Cardiac fibroblast (primary cell): Measurements from ENCODE around the gene PTBP3.

Experiments
- DNase-seq, 2 donors: peaks; one replicate each; pipeline versions ENCODE4 v3.0.0 to v3.0.0-alpha.2; 2010; ENCODE audit warnings: low read depth in 2 of 2
- H3K4me3 ChIP-seq, 2 donors: replicated peaks in 1 of 2; 1 replicate in 1 of 2; 2 replicates in 1 of 2; pipeline ENCODE4 v1.5.1; 2011; ENCODE audit warnings: low read depth in 2 of 2, low read length in 2 of 2, mild to moderate bottlenecking in 2 of 2, moderate library complexity in 1 of 2
- CTCF ChIP-seq: IDR thresholded peaks from one replicate; pipeline ENCODE4 v1.5.1; 2011; ENCODE audit warnings: low read depth, mild to moderate bottlenecking, low read length, inconsistent platforms

The PTBP3 gene

DNA sequence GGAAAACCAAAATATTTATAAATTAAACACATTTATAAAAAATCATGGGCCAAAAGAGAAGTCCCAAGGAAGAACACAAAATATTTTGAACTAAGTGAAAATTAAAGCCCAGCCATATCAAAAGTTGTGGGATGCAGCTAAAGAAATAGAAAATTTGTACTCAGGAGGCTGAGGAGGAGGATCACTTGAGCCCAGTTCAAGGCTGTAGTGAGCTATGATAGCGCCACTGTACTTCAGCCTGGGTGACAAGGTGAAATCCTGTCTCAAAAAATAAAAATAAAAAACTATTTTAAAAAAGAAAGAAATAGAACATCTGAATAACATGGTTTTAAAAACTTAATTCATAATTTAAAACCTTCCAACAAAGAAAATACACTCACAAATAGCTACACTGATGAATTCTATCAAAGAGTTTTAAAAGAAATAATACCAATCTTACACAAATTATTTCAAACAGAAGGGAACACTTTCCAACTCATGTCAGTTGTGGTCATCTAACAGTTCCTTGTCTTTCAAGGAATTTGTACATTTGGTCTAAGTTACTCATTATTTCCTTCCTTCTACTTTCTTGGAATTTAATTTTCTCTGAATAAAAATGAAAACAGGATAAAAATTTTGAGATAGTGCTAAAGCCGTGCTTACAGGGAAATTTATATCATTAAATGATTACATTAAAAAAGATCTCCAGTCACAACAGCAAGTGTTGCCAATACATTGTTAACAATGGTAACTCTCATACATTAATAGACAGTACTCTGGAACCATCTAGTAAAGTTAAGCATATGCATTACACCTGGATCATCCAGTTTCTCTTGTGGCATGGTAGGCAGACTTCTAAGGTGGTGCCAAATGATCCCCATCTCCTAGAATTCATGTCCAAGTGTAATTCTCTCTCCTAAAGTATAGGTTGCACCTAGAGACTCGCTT, 17.8 kb downstream of the PTBP3 start:
- no peak for TF ChIP-seq CTCF
- no peak overlapping the region for H3K4me3 ChIP-seq
- peak in 1 of 2 donors; percentile 36 for DNase-seq

DNA sequence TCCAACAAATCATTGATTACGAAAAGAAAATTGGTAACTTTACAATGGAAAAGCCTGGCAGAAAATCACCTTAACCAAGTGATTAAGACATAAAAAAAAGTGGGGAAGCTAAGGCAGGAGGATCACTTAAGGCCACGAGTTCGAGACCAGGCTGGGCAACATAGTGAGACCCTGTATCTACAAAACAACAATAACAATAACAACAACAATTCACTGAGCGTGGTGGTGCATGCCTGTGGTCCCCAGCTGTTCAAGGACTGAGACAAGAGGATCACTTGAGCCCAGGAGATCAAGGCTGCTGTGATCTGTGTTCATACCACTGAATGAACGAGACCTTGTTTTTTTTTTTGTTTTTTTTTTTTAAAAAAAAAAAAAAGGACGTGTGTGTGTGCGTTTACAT, 21.3 kb downstream of the PTBP3 start:
- no peak for TF ChIP-seq CTCF
- no peak for DNase-seq
- no peak overlapping the region for H3K4me3 ChIP-seq

- no peak overlapping the region for H3K4me3 ChIP-seq
- TF ChIP-seq CTCF = no peak
- DNase-seq = no peak
These were observed 21.9 kb downstream of the PTBP3 start for GRCh38 chr9:112311497-112311896.

GRCh38 chr9:112310826-112311225, 22.6 kb downstream of the PTBP3 start:
- DNase-seq = no peak
- H3K4me3 ChIP-seq = no peak overlapping the region
- TF ChIP-seq CTCF = no peak

DNA sequence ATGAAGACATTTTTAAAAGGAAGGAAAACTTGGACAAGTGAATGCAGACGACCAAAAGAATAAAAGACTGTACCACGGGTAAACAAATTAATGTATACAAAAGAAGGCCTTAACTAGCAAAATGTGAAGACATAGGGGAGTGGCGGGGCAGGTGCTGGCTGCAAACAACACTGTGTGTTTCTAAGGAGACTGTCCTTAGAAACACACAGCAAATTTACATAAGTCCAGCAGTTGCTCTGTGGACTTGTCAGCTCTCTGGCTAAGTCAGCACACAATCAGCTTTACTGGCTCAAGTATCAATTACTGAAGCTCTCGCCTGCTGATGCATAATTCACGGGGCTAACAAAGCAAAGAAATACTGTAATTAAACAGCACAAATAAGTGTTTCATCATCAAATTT, 24.8 kb downstream of the PTBP3 start:
- DNase-seq = no peak
- no peak overlapping the region for H3K4me3 ChIP-seq
- no peak for TF ChIP-seq CTCF

DNA sequence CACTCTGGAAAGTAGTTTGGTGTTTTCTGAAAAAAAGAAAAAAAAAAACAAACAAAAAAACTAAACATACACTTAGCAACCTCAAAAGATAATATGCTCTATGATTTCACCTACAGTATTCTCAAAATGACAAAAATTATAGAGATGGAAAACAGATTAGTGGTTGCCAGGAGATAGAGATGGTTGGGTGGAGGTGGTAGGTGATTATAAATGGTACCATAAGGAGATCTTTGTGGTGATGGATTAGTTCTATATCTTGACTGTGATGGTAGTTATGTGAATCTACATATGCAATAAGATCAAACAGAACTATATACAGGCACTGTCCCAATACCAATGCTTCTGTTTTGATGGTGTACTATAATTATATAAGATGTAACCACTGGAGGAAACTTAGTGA, 32.0 kb downstream of the PTBP3 start:
- DNase-seq = no peak
- no peak overlapping the region for H3K4me3 ChIP-seq
- no peak for TF ChIP-seq CTCF

GRCh38 chr9:112299514-112299913, 33.9 kb downstream of the PTBP3 start:
- peak; percentile 69 to 86 for DNase-seq
- no peak for TF ChIP-seq CTCF
- H3K4me3 ChIP-seq = no peak overlapping the region
